HG02943 (cell line): Measurements from ENCODE around the gene SRSF2.
"Not testable (repeated sequence)": the region's sequence is repeated elsewhere in the genome, so short reads cannot be mapped to it uniquely, and the experiment has no call there.

Source experiments
- ATAC-seq: cut with Tn5 transposase; IDR thresholded peaks from one replicate; pipeline ENCODE4 v1.9.1; 2021; ENCODE audit warnings: mild to moderate bottlenecking, low read depth, moderate library complexity; ENCODE audit not compliant: unreplicated experiment

The SRSF2 gene

GRCh38 chr17:76722977-76723376 is 14.2 kb downstream of the SRSF2 start:
- not testable (repeated sequence) for ATAC-seq

- ATAC-seq, result no peak
Observed at GRCh38 chr17:76722279-76722678, 14.9 kb downstream of the SRSF2 start.

- ATAC-seq, result no peak
Observed at GRCh38 chr17:76721463-76721862, 15.7 kb downstream of the SRSF2 start.

GRCh38 chr17:76720941-76721340 is 16.2 kb downstream of the SRSF2 start:
- ATAC-seq, result no peak

- ATAC-seq, result no peak
Observed at GRCh38 chr17:76720211-76720610, 16.9 kb downstream of the SRSF2 start.

- no peak for ATAC-seq
Observed at GRCh38 chr17:76718516-76718915, 18.6 kb downstream of the SRSF2 start.

- no peak for ATAC-seq
Observed at GRCh38 chr17:76716839-76717215, 20.3 kb downstream of the SRSF2 start.

GRCh38 chr17:76716146-76716838 is 20.8 kb downstream of the SRSF2 start:
- ATAC-seq, result no peak

- ATAC-seq, result no peak
Observed at GRCh38 chr17:76715496-76715830, 21.7 kb downstream of the SRSF2 start.

GRCh38 chr17:76714822-76715495 is 22.2 kb downstream of the SRSF2 start:
- ATAC-seq, result no peak

- no peak for ATAC-seq
Observed at GRCh38 chr17:76714336-76714735, 22.8 kb downstream of the SRSF2 start.

- ATAC-seq, result no peak
Observed at GRCh38 chr17:76713765-76714164, 23.4 kb downstream of the SRSF2 start.

GRCh38 chr17:76712321-76712720 is 24.8 kb downstream of the SRSF2 start:
- not testable (repeated sequence) for ATAC-seq

- no peak for ATAC-seq
Observed at GRCh38 chr17:76710863-76711611, 26.1 kb downstream of the SRSF2 start, which contains the start of gene MXRA7. Gene MXRA7, minus strand, starts transcription at chr17:76710965. Its CDS starts 19 bp downstream, at chr17:76710946.

GRCh38 chr17:76709951-76710862 is 26.9 kb downstream of the SRSF2 start:
- ATAC-seq, result not testable (repeated sequence)

GRCh38 chr17:76709077-76709950 is 27.8 kb downstream of the SRSF2 start:
- no peak for ATAC-seq

GRCh38 chr17:76707985-76708807 is 28.9 kb downstream of the SRSF2 start:
- ATAC-seq, result no peak

GRCh38 chr17:76706817-76707216 is 30.3 kb downstream of the SRSF2 start:
- ATAC-seq, result no peak

GRCh38 chr17:76704805-76705204 is 32.3 kb downstream of the SRSF2 start:
- ATAC-seq, result no peak
